HEK293T (cell line): ENCODE measurements around the gene RUVBL2.

Experiments
- CTBP1 ChIP-seq: fragments of 450-650 bp; IDR thresholded peaks from 2 replicates; pipeline ENCODE4 v1.6.1; 2016; ENCODE audit warnings: borderline replicate concordance
- FOXA1 ChIP-seq: fragments of 450-650 bp; IDR thresholded peaks from 2 replicates; pipeline ENCODE4 v1.6.1; 2016; ENCODE audit warnings: mild to moderate bottlenecking
- FOXK2 ChIP-seq: fragments of 450-650 bp; IDR thresholded peaks from 2 replicates; pipeline ENCODE4 v1.6.1; 2016; ENCODE audit warnings: mild to moderate bottlenecking
- FOXM1 ChIP-seq: fragments of 450-650 bp; IDR thresholded peaks from 2 replicates; pipeline ENCODE4 v1.6.1; 2017; ENCODE audit warnings: mild to moderate bottlenecking, borderline replicate concordance
- HDGF ChIP-seq: fragments of 450-650 bp; IDR thresholded peaks from 2 replicates; pipeline ENCODE4 v1.6.1; 2017; ENCODE audit warnings: antibody characterized with exemption, borderline replicate concordance
- SP1 ChIP-seq: fragments of 450-650 bp; IDR thresholded peaks from 2 replicates; pipeline ENCODE4 v1.6.1; 2017

DNA sequence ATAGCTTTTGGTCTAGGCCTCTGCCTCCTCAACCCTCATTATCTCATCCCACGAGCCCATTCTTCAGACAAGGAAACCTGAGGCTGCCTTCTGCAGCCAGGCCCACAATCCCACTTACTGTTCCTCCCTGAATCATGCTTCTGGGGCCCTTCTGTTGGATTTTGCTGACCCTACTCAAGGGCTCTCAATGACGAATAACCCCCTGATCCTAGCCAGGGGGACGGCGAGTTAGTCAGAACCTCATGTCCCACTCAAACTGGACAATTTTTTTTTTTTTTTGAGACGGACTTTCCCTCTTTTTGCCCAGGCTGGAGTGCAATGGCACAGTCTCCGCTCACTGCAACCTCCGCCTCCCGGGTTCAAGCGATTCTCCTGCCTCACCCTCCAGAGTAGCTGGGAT lies 28.4 kb downstream of the RUVBL2 start:
- TF ChIP-seq FOXK2: no peak
- TF ChIP-seq SP1: no peak
- TF ChIP-seq CTBP1: no peak
- no peak for TF ChIP-seq FOXA1
- TF ChIP-seq FOXM1: no peak
- no peak for TF ChIP-seq HDGF
